Upper lobe of left lung (tissue), 4 donors: ENCODE measurements around the gene ABLIM2.

Experiments used
- CTCF ChIP-seq, 6 experiments: fragments of 450-650 bp in 4 of 6; fragments of 200-600 bp in 2 of 6; sonication (generic) in 2 of 6; IDR thresholded peaks; one replicate each; pipeline ENCODE4 v1.5.1; 2016 to 2019; ENCODE audit warnings: antibody characterized with exemption in 6 of 6
- POLR2A ChIP-seq, 4 donors: fragments of 450-650 bp; IDR thresholded peaks; one replicate each; pipeline ENCODE4 v1.5.1; 2016 to 2017; ENCODE audit warnings: antibody characterized with exemption in 4 of 4, mild to moderate bottlenecking in 2 of 4

GRCh38 chr4:8099981-8100464 lies 58.6 kb downstream of the ABLIM2 start:
- TF ChIP-seq CTCF (IDR thresholded peaks at IDR 0.05) (no peak), POLR2A (IDR thresholded peaks at IDR 0.05) (no peak)
